ENCODE measurements around the gene CD22.

CD22 gene

DNA sequence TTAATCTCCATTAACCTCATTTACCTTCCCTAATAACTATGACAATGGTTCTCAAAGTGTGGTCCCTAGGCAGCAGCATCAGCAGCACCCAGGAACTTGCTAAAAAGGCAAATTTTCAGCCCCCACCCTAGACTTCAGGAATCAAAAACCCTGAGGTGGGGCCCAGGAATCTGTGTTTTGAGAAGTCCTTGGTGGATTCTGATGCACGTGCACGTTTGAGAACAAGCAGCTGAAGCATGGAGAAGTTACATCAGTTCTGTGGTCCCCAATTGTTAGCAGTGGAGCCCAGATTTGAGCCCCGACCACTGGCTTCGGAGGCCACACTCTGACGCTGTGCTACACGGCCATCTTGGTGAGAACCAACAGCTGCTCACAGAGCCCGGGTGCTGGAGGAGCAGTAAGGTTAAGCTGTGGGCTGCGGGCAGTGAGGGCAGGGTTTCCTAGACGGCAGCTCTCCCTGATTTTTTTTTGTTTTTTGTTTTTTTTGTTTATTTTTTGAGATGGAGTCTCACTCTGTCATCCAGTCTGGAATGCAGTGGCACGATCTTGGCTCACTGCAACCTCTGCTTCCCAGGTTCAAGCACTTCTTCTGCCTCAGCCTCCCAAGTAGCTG is 14.0 kb upstream of the CD22 start:
- TF ChIP-seq EZH2 (IDR thresholded peaks at IDR 0.05) = no peak
- TF ChIP-seq FOXP2 (optimal IDR thresholded peaks at IDR 0.05; ENCODE audit: control extremely low read depth, extremely low read length, insufficient read depth) = no peak
- no peak for TF ChIP-seq POLR2AphosphoS5 (IDR thresholded peaks at IDR 0.05; ENCODE audit: borderline replicate concordance, low read depth, low read length)
- Histone ChIP-seq H3K27ac (no peak overlapping the region), H3K36me3 (ENCODE audit: insufficient read depth, low read length) (no peaks in the 10 kb centered on the region), H3K9ac (ENCODE audit: insufficient read length) (no peak overlapping the region), H3K4me3 (no peak overlapping the region), H3K9me3 (ENCODE audit: low read depth, low read length) (no peaks in the 10 kb centered on the region)
- no peak for DNase-seq (ENCODE audit: low read depth, low spot score)

DNA sequence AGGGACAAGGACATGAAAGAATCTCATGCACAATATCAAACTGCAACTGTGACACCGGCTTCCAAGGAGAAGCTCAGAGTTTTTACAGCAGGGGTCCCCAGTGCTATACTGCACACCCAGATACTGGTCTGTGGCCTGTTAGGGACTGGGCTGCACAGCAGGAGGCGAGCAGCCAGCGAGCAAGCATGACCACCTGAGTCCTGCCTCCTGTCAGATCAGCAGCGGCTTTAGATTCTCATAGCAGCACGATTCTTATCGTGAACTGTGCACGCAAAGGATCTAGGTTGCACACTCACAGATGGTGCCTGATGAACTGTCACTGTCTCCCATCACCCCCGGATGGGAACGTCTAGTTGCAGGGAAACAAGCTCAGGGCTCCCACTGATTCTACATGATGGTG is 13.1 kb upstream of the CD22 start:
- Histone ChIP-seq H3K9ac (ENCODE audit: insufficient read length) (no peak overlapping the region), H3K36me3 (ENCODE audit: insufficient read depth, low read length) (no peaks in the 10 kb centered on the region), H3K27ac (no peak overlapping the region), H3K4me3 (no peak overlapping the region), H3K9me3 (ENCODE audit: low read depth, low read length) (no peaks in the 10 kb centered on the region)
- no peak for DNase-seq (ENCODE audit: low read depth, low spot score)
- no peak for TF ChIP-seq FOXP2 (optimal IDR thresholded peaks at IDR 0.05; ENCODE audit: control extremely low read depth, extremely low read length, insufficient read depth)
- TF ChIP-seq POLR2AphosphoS5 (IDR thresholded peaks at IDR 0.05; ENCODE audit: borderline replicate concordance, low read depth, low read length) = no peak
- TF ChIP-seq EZH2 (IDR thresholded peaks at IDR 0.05) = no peak

DNA sequence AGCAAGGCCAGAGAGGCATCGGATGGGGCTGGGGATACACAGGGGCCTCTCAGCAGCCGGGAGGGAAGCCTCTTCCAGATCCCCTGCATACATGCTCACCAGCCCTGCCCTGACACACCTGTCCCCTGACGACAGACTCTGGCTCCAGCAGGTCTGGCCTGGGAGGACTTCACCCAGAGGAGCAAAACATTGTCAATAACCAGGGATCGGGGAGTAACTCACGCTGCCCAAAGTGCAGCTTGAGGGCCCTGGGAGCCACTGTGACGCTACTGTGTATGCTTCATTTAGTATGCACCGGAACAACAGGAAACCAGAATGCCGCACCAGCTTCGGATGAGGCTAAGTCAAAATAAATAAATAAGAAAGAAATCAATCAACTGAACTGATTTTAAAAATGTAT is 12.4 kb upstream of the CD22 start:
- Histone ChIP-seq H3K9me3 (ENCODE audit: low read depth, low read length) (no peaks in the 10 kb centered on the region), H3K27ac (no peak overlapping the region), H3K36me3 (ENCODE audit: insufficient read depth, low read length) (no peaks in the 10 kb centered on the region), H3K4me3 (no peak overlapping the region), H3K9ac (ENCODE audit: insufficient read length) (no peak overlapping the region)
- no peak for DNase-seq (ENCODE audit: low read depth, low spot score)
- TF ChIP-seq EZH2 (IDR thresholded peaks at IDR 0.05) = no peak
- TF ChIP-seq POLR2AphosphoS5 (IDR thresholded peaks at IDR 0.05; ENCODE audit: borderline replicate concordance, low read depth, low read length) = no peak
- TF ChIP-seq FOXP2 (optimal IDR thresholded peaks at IDR 0.05; ENCODE audit: control extremely low read depth, extremely low read length, insufficient read depth) = no peak

GRCh38 chr19:35317464-35318043 is 11.4 kb upstream of the CD22 start:
- no peak for DNase-seq (ENCODE audit: low read depth, low spot score)
- no peak overlapping the region for H3K4me3 ChIP-seq
- TF ChIP-seq EZH2 (IDR thresholded peaks at IDR 0.05) (no peak), FOXP2 (optimal IDR thresholded peaks at IDR 0.05; ENCODE audit: control extremely low read depth, extremely low read length, insufficient read depth) (no peak), POLR2AphosphoS5 (IDR thresholded peaks at IDR 0.05; ENCODE audit: borderline replicate concordance, low read depth, low read length) (no peak)
- H3K9me3 ChIP-seq (ENCODE audit: low read depth, low read length) = no peaks in the 10 kb centered on the region
- no peak overlapping the region for H3K27ac ChIP-seq
- no peak overlapping the region for H3K9ac ChIP-seq (ENCODE audit: insufficient read length)
- H3K36me3 ChIP-seq (ENCODE audit: insufficient read depth, low read length) = no peaks in the 10 kb centered on the region

GRCh38 chr19:35318679-35319448 is 10.1 kb upstream of the CD22 start:
- Histone ChIP-seq H3K4me3 (no peak overlapping the region), H3K9ac (ENCODE audit: insufficient read length) (no peak overlapping the region), H3K36me3 (ENCODE audit: insufficient read depth, low read length) (no peaks in the 10 kb centered on the region), H3K27ac (no peak overlapping the region), H3K9me3 (ENCODE audit: low read depth, low read length) (no peaks in the 10 kb centered on the region)
- no peak for TF ChIP-seq FOXP2 (optimal IDR thresholded peaks at IDR 0.05; ENCODE audit: control extremely low read depth, extremely low read length, insufficient read depth)
- no peak for TF ChIP-seq EZH2 (IDR thresholded peaks at IDR 0.05)
- no peak for TF ChIP-seq POLR2AphosphoS5 (IDR thresholded peaks at IDR 0.05; ENCODE audit: borderline replicate concordance, low read depth, low read length)
- no peak for DNase-seq (ENCODE audit: low read depth, low spot score)

GRCh38 chr19:35320065-35320713 is 8.8 kb upstream of the CD22 start:
- H3K4me3 ChIP-seq = no peak overlapping the region
- H3K9ac ChIP-seq (ENCODE audit: insufficient read length) = no peak overlapping the region
- no peak for TF ChIP-seq FOXP2 (optimal IDR thresholded peaks at IDR 0.05; ENCODE audit: control extremely low read depth, extremely low read length, insufficient read depth)
- TF ChIP-seq POLR2AphosphoS5 (IDR thresholded peaks at IDR 0.05; ENCODE audit: borderline replicate concordance, low read depth, low read length) = no peak
- TF ChIP-seq EZH2 (IDR thresholded peaks at IDR 0.05) = no peak
- DNase-seq (ENCODE audit: low read depth, low spot score) = no peak
- no peaks in the 10 kb centered on the region for H3K36me3 ChIP-seq (ENCODE audit: insufficient read depth, low read length)
- no peak overlapping the region for H3K27ac ChIP-seq
- H3K9me3 ChIP-seq (ENCODE audit: low read depth, low read length) = no peaks in the 10 kb centered on the region

GRCh38 chr19:35321291-35321690 is 7.7 kb upstream of the CD22 start:
- Histone ChIP-seq H3K9ac (ENCODE audit: insufficient read length) (no peak overlapping the region), H3K4me3 (no peak overlapping the region), H3K27ac (no peak overlapping the region), H3K36me3 (ENCODE audit: insufficient read depth, low read length) (no peaks in the 10 kb centered on the region), H3K9me3 (ENCODE audit: low read depth, low read length) (no peaks in the 10 kb centered on the region)
- TF ChIP-seq EZH2 (IDR thresholded peaks at IDR 0.05) (no peak), FOXP2 (optimal IDR thresholded peaks at IDR 0.05; ENCODE audit: control extremely low read depth, extremely low read length, insufficient read depth) (no peak), POLR2AphosphoS5 (IDR thresholded peaks at IDR 0.05; ENCODE audit: borderline replicate concordance, low read depth, low read length) (no peak)
- no peak for DNase-seq (ENCODE audit: low read depth, low spot score)

GRCh38 chr19:35322014-35322413 is 7.0 kb upstream of the CD22 start:
- no peaks in the 10 kb centered on the region for H3K9me3 ChIP-seq (ENCODE audit: low read depth, low read length)
- no peak overlapping the region for H3K4me3 ChIP-seq
- DNase-seq (ENCODE audit: low read depth, low spot score) = no peak
- H3K27ac ChIP-seq = no peak overlapping the region
- TF ChIP-seq EZH2 (IDR thresholded peaks at IDR 0.05) = no peak
- TF ChIP-seq POLR2AphosphoS5 (IDR thresholded peaks at IDR 0.05; ENCODE audit: borderline replicate concordance, low read depth, low read length) = no peak
- TF ChIP-seq FOXP2 (optimal IDR thresholded peaks at IDR 0.05; ENCODE audit: control extremely low read depth, extremely low read length, insufficient read depth) = no peak
- no peaks in the 10 kb centered on the region for H3K36me3 ChIP-seq (ENCODE audit: insufficient read depth, low read length)
- H3K9ac ChIP-seq (ENCODE audit: insufficient read length) = no peak overlapping the region

All from SK-N-MC (cell line).